Right renal pelvis (tissue), 4 donors: ENCODE results near the gene OR2J1. TPM values are rescaled to one million over a fixed set of nuclear protein-coding genes. Genes with fewer than 3 reads are reported as not detected.

Experiments
- polyA plus RNA-seq, 4 donors: library from polyadenylated mRNA; unstranded; fragments of 120-200 nt; gene quantifications; one replicate each; pipeline ENCODE4 v1.2.1, GENCODE V29; 2013; ENCODE audit not compliant: insufficient read length in 4 of 4

OR2J1 gene
- polyA plus RNA-seq, 4 donors: not detected

Other genes starting within 250 kb of the OR2J1 start
- gene TRIM27, start 175.5 kb upstream of the OR2J1 start, polyA plus RNA-seq: 10 to 100 TPM; 68.8 to 78.8 (median 72.1) TPM
- gene ZNF311, start 94.2 kb upstream of the OR2J1 start, polyA plus RNA-seq: 1 to 10 TPM; 5.7 to 6.8 (median 6.4) TPM
- gene OR2W1, start 54.3 kb upstream of the OR2J1 start, polyA plus RNA-seq: not detected
- gene OR2B3, start 12.2 kb upstream of the OR2J1 start, polyA plus RNA-seq: not detected
- not detected for gene OR2J3, start 8.6 kb downstream of the OR2J1 start, polyA plus RNA-seq
- gene OR2J2, start 71.4 kb downstream of the OR2J1 start, polyA plus RNA-seq: not detected
- gene OR14J1, start 202.2 kb downstream of the OR2J1 start, polyA plus RNA-seq: under 1 TPM in 3 of 4 donors, not detected in 1; 0.05 to 0.13 (median 0.07) TPM